ENCODE measurements around the gene KRT38. TPM values are rescaled to one million over a fixed set of nuclear protein-coding genes. Genes with fewer than 3 reads are reported as not detected.

The KRT38 gene
- total RNA-seq, 2 donors from 2014 or later = not detected

DNA sequence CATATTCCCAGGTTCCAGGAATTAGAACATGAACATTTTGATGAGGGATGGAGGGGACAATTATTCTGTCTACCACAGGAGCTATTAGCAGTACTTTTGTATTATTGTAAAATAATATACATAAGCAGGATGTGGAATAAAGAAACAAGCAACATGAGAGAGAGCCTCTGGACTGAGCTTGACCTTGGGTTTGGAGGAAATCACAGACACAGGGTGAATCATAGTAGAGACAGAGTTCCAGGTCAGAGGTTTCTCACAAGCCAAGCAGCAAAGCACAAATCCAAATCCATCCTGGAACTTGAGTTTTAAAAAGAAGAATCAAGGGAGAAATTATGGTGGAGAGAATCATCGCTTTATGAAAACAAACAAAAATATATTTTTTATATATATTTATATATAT lies 48.5 kb downstream of the KRT38 start:
- ATAC-seq = no peak
- peak; percentile 10 for DNase-seq (ENCODE audit: low spot score)
- Mint-ChIP-seq H3K27me3 (peaks cover 26 to 32% of the 10 kb centered on the region in 2 donors), H3K9me3 (no peaks in the 10 kb centered on the region), H3K4me1 (ENCODE audit: low read depth in 2 of 2) (no peaks in the 10 kb centered on the region), H3K27ac (no peak overlapping the region), H3K4me3 (no peak overlapping the region), H3K36me3 (peaks cover 3% of the 10 kb centered on the region)

DNA sequence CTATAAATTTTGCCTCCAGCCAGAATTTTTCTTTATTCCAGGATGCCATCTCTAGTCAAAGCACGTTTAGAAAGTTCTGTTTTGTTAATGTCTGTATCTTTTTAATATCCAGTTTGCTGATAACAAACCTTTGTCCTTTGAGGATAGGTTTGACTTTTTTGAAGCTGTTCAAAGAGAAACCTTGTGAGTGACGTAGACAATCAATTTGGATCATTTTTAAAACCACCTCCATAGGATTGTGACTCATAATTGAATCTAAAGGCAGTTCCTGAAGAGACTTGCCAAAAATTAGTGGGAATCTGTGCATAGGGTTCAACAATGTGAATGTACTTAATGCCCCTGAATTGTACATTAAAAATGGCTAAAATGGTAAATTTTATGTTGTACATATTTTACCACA lies 49.2 kb downstream of the KRT38 start:
- Mint-ChIP-seq H3K4me1 (ENCODE audit: low read depth in 2 of 2) (no peaks in the 10 kb centered on the region), H3K9me3 (peaks cover 3% of the 10 kb centered on the region), H3K36me3 (peaks cover 9% of the 10 kb centered on the region), H3K4me3 (no peak overlapping the region), H3K27ac (no peak overlapping the region), H3K27me3 (peaks cover 29 to 36% of the 10 kb centered on the region in 2 donors)
- no peak for ATAC-seq
- no peak for DNase-seq (ENCODE audit: low spot score)

DNA sequence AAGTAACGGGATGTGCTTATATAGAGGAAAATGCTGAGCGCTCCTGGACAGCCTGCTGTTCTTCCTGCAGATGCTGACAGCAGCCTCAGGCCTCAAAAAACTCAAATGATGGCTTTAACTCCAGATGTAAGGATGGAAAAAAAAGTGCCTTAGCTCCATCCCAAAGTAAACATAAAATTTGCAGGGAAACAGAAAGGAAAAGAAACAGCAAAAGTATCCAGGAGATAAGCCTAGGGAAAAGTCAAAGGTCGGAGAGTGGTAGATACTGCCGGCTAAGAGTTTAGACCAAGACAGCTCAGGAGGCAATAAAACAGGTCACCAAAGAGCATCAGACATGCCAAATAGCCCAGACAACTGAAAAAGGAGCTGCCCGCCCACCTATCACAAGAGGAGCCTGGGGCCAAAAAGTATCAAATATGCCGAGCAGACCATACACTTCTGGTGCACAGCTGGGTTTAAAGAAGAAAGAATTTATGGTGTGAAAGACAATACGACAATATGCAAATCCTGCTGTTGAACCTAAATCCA lies 50.3 kb downstream of the KRT38 start:
- Mint-ChIP-seq H3K27ac (no peak overlapping the region), H3K36me3 (peaks cover 13% of the 10 kb centered on the region), H3K4me1 (ENCODE audit: low read depth in 2 of 2) (no peaks in the 10 kb centered on the region), H3K27me3 (peaks cover 33 to 42% of the 10 kb centered on the region in 2 donors), H3K9me3 (peaks cover 7% of the 10 kb centered on the region), H3K4me3 (no peak overlapping the region)
- no peak for ATAC-seq
- DNase-seq (ENCODE audit: low spot score) = no peak

DNA sequence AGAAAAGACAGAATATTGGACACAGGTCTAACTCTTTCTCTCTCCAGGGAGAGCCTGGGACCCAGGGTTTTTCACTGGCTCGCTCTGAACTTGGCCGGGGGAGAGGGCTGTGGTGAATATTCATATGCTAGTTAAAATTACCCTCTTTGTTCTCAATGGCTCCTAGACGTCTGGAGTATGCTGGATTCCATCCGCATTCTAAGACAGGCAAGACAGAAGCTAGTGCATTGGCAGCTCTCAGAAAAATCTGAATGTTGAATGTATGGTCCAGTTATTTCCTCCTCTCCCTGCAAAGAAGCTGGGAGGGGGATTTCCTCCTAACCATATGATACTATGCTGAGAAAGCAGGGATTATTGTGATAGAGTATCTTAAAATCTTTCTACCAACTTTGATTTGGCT lies 53.1 kb downstream of the KRT38 start:
- no peak overlapping the region for H3K27ac Mint-ChIP-seq
- peaks cover 32 to 62% of the 10 kb centered on the region in 2 donors for H3K27me3 Mint-ChIP-seq
- DNase-seq (ENCODE audit: low spot score) (peak; percentile 5), ATAC-seq (no peak)
- H3K36me3 Mint-ChIP-seq = peaks cover 13% of the 10 kb centered on the region
- H3K4me3 Mint-ChIP-seq = no peak overlapping the region
- H3K9me3 Mint-ChIP-seq = peaks cover 7% of the 10 kb centered on the region
- H3K4me1 Mint-ChIP-seq (ENCODE audit: low read depth in 2 of 2) = no peaks in the 10 kb centered on the region

DNA sequence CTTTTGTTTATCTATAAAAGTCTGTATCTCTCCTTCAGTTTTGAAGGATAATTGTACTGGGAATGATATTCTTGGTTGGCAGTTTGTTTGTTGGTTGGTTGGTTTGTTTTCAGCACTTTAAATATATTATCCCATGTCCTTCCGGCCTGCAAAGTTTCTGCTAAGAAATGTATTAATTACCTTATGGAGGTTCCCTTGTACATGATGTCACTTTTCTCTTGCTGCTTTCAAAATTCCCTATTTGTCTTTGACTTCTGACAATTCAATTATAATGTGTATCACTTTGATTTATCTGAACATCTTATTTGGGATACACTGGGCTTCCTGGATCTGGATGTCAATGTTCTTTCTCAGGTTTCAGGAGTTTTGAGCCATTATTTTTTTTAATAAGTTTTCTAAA lies 54.6 kb downstream of the KRT38 start:
- Mint-ChIP-seq H3K36me3 (peaks cover 13% of the 10 kb centered on the region), H3K27me3 (peaks cover 30 to 55% of the 10 kb centered on the region in 2 donors), H3K9me3 (peaks cover 7% of the 10 kb centered on the region), H3K4me1 (ENCODE audit: low read depth in 2 of 2) (no peaks in the 10 kb centered on the region), H3K4me3 (no peak overlapping the region), H3K27ac (no peak overlapping the region)
- DNase-seq (ENCODE audit: low spot score) (no peak), ATAC-seq (no peak)

Other genes starting within 250 kb of the KRT38 start
- gene KRTAP9-2, start 214.3 kb downstream of the KRT38 start, total RNA-seq = not detected
- not detected for gene KRTAP9-3, start 208.5 kb downstream of the KRT38 start, total RNA-seq
- gene KRTAP9-8, start 203.0 kb downstream of the KRT38 start, total RNA-seq = not detected
- not detected for gene KRTAP9-4, start 191.3 kb downstream of the KRT38 start, total RNA-seq
- not detected for gene KRTAP9-9, start 185.6 kb downstream of the KRT38 start, total RNA-seq
- not detected for gene KRTAP9-6, start 175.6 kb downstream of the KRT38 start, total RNA-seq
- not detected for gene KRTAP9-7, start 165.3 kb downstream of the KRT38 start, total RNA-seq
- not detected for gene KRTAP29-1, start 138.1 kb downstream of the KRT38 start, total RNA-seq
- not detected for gene KRTAP16-1, start 131.7 kb downstream of the KRT38 start, total RNA-seq
- not detected for gene KRTAP17-1, start 125.3 kb downstream of the KRT38 start, total RNA-seq
- gene KRT33A, start 90.2 kb downstream of the KRT38 start, total RNA-seq = not detected
- gene KRT33B, start 71.2 kb downstream of the KRT38 start, total RNA-seq = not detected
- not detected for gene KRT34, start 58.7 kb downstream of the KRT38 start, total RNA-seq
- not detected for gene KRT31, start 43.4 kb downstream of the KRT38 start, total RNA-seq
- not detected for gene KRT37, start 16.4 kb downstream of the KRT38 start, total RNA-seq
- gene KRT32, start 26.4 kb upstream of the KRT38 start, total RNA-seq = not detected
- not detected for gene KRT35, start 40.2 kb upstream of the KRT38 start, total RNA-seq
- not detected for gene KRT36, start 48.9 kb upstream of the KRT38 start, total RNA-seq
- not detected for gene KRT13, start 64.6 kb upstream of the KRT38 start, total RNA-seq
- not detected for gene KRT15, start 77.9 kb upstream of the KRT38 start, total RNA-seq
- not detected for gene KRT19, start 87.3 kb upstream of the KRT38 start, total RNA-seq
- gene KRT9, start 131.1 kb upstream of the KRT38 start, total RNA-seq = not detected
- gene KRT14, start 145.9 kb upstream of the KRT38 start, total RNA-seq = not detected
- not detected for gene KRT16, start 171.8 kb upstream of the KRT38 start, total RNA-seq
- gene KRT17, start 183.6 kb upstream of the KRT38 start, total RNA-seq = not detected
- 1,000 to 10,000 TPM; 1,047 to 1,473 TPM for gene EIF1, start 247.9 kb upstream of the KRT38 start, total RNA-seq